ENCODE data around the gene ANKFN1.

ANKFN1 gene

DNA sequence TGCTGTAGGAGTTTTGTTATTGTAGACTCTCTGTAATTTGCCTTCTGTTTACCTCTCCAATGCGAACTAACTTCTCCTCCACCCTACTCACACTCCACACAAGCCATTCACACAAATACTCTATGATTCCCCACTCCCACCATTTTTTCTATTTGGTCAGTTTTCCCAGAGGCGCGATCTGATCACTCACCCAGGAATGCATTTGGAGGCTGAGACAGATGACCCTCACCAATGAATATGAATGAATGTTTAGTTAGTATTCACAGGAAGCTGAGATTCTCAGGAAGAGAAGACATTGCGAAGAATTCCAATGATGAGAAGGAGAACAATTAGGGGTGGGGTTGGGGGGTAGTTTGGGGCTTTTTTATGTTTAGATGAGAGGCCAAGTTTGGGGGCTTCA lies 10.5 kb upstream of the ANKFN1 start:
- no peak for DNase-seq (ENCODE audit: low read depth in 2 of 2)

DNA sequence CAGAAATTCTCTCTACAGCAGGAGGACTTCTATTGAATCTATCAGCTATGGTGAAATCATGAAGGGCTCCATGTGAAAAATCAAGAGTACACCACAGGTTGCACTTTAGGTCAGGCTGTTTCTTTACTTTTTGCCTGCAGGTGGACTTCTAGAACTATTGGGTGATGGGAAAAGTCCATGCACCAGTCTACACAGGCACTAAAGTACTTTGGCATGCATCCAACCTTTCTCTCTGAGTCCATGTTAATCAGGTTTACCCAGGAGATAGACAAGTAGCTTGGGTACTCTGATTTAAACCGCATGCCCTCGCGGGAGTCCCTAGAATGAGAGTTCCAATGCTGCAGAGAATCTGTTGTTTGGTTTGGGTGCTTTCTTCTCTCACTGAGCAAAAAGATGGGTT lies 9.1 kb upstream of the ANKFN1 start:
- no peak for DNase-seq (ENCODE audit: low read depth in 2 of 2)

DNA sequence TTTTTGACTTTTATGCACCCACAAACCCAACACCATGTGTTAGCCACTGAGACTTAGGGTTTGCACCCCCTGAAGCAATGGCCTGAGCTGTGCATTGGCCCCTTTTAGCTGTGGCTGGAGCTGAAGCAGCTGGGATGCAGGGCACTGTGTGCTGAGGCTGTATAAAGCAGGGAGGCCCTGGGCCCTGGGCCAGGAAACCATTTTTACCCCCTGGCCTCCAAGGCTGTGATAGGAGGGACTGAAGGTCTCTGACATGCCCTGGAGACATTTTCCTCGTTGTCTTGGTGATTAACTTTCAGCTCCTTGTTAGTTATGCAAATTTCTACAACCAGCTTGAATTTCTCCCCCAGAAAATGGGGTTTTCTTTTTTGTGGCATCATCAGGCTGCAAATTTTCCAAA lies 6.7 kb upstream of the ANKFN1 start:
- DNase-seq (ENCODE audit: low read depth in 2 of 2) = no peak

DNA sequence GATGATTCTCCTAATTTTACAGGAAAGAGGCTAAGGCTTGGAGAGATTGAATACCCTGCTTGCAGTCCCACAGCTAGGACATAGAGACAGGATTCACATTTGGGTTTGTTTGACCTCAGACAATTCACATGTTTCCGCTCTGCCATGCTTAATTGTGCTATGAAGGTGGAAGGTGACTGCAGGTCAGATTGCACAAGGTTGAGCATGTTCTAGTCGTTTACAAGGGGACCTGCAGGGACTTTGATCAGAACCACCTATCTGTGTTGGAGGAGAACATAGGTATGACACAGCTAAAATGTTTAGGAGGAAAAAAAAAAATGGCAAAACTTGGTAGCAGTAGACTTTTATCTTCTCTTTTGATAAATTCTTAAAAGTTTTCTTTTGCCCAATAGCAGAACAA lies 4.9 kb upstream of the ANKFN1 start:
- no peak for DNase-seq (ENCODE audit: low read depth in 2 of 2)

DNA sequence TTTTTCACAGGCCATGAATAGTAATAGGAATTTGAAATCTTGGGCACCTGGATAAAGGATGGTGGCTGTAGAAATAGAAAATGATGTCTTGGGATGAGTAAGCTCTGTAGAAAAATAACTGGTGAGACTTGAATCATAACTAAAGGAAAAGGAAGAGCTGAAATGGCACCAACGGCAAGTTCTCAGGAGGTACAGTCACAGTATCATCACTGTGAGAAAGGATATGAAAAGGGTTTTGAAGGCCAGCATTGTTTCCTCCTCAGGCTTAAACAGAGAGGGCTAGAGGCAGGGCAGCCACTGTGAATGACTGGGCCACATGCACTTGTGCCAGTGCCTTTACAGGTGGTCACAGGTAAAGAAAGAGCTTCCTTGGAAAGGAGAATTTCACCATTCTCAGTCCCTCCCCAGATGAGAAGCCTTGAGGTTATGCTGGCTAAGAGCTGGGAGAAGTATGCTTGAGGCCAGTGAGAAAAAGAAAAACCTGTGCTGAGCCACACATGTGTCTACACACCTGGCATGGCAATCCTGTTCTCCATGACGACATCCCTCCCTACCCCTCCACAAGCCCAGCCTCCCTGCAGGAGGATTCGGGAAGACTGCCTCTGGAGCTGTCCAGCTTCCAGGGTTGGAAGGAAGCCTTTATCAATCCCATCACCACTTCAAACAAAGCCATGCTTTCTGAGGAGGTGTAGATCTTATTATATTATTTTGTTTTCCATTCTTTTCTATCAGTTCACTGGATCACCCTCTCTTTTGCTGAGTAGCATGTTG lies 3.8 kb upstream of the ANKFN1 start:
- no peak for DNase-seq (ENCODE audit: low read depth in 2 of 2)

DNA sequence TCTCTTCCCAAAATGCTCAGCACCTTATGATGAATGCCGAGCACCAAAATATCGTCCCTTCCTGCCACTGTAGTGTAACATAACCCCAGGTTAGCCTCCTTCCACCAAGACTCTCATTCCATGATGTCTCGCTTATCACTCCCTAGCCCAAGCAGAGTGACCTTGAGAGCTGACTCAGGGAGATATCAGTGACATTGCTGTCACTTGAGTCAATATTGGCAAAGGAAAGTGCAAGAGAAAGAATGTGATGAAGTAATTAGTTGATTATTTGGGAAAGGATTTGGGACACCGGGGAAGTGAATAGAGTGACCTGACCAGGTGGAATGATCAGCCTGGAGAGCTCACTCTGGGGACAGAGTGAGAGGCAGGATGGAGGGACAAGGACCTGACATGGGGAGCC lies 2.6 kb upstream of the ANKFN1 start:
- DNase-seq (ENCODE audit: low read depth in 2 of 2) = no peak

DNA sequence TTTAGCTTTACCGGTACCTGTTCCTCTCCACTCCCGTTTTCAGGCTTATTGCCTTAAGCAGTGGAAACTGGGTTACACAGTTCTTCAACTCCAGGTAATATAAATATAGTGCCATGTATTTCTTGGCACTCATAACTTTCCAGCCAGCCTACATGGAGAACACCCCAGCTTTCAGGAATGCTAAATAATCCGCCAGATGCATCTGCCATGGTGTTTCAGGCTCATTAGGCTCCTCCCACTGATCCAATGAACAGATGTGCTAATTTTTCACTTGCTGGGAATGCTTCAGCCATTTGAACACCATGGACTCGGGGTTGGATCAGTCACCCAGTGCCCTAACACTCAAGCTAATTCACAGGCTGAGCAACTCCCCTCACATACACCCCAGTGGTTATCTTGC lies 4.6 kb downstream of the ANKFN1 start:
- DNase-seq (ENCODE audit: low read depth in 2 of 2) = no peak

DNA sequence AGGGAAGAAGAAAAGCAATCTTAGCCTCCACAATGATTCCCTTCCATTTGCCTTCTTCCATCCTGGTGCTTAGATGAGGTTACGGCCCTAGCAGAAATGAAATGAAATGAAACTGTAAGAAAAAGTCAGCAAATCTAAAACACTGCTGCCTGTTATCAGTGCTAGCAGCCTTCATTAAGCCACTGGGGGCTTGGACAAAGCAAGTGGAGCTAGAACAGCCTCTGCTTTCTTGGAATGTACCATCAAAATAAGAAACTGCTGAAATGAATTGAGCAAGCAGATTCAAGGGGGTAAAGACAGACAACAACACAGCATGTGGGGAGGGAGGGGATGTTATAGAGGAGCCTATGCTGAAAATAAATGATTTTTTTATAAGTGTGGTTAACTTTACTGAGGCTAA lies 5.1 kb downstream of the ANKFN1 start:
- DNase-seq (ENCODE audit: low read depth in 2 of 2) = no peak

DNA sequence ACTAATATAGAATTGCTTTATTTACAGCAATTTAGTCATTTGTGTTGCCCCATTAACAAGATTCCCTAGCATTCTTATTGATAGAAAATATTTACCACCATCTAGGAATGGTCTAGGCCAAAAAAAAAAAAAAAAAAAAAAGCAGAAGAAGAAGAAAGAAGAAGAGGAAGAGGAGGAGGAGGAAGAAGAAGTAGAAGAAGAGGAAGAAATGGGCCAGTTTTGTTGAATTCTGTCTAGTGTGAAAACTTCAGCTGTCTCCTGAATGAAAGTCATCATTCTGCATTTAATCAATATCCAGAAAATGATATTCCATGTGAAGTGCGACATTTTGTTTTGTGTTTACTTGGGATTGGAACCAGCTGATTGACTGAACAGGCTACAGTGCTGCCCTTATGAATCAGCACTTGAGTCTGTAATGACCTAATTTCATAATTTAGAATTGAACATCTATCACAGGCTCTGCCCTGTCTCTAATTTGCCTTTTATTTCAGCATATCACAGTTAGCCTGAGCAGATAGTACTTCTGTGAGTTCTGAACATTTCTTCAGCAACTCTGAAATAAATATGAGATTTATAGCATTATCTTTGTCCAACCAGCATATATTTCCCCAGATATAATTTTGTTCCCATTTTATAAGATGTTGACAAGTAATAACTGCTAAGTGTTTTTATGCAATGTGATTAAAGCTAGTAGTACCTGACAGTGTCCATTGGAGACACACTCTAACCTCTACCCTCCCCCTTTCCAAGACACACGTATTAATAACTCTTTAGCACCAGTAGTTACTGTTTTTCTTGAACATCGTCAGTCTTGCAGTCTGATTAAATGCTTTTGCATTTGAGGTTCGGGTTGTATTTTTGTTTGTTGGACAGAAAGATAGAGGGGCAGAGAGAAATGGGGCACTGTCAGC lies 5.9 kb downstream of the ANKFN1 start:
- DNase-seq (ENCODE audit: low read depth in 2 of 2) = no peak

DNA sequence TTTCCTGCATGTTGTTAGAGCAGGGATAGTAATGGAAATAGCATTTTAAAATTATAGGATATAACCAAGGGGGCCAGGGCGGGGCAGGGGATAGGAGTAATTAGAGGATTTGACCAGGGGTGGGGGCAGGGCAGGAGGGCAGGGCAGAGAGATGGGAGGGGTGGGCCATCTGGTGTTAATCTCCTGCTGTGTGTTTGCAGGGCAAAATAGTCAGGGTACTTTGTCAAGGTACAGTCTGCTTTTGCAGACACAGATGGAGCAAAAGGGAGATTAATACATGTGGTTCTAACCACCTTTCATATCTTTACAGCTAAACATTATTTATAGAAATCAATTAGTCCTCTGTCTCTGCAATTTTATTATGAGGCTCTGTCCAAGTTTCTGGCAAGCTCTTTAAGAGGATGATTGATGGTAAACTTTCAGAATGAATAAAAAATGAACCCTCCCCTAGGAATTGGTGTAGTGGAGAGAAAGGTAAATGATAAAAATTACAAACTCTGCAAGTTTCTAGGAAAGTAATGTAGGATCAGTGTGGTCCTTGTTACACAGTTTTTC lies 6.6 kb downstream of the ANKFN1 start:
- DNase-seq (ENCODE audit: low read depth in 2 of 2) = no peak

DNA sequence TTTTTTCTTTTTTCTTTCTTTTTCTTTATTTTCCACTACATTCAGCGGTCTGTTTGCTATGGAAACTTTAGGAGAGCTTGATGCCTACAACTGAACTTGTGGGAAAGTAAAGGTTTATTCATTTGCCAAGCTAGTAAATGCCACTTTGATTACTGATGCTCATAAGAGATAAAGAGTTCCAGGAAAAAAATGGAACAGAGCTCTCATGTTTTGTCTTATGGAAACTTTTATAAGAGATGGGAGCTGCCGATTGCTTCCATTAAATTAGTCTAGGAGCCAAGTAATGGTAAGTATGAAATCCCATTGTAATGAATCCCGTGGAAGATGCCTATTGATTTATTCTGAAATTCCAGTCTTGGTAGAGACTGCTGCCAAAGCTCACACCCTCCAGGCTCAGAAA lies 7.1 kb downstream of the ANKFN1 start:
- DNase-seq (ENCODE audit: low read depth in 2 of 2) = no peak

DNA sequence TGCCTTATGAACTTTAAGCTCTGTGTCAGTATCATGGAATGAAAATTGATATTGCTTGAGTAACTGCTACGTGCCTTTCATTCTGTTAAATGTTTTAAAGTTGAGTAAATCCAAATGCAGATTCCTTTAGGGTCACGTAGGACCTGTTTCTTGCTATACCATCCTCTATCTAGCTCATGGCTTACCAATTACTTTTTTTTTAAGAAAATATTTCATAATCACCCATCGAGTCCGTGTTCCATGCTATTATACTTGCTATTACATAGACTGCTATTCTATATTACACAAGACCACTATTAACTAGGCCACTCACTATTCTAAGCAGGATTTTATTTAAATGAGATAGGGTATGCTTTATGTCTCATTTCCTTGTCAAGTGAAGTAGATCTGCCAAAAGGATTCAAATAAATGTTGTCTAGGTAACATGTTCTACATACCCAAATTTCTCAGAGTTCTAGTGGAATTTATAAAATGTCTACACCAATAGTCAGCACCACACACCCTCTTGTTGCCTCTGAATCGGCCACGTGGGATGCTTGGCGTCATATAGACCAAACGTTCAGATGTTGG lies 11.9 kb downstream of the ANKFN1 start:
- no peak for DNase-seq (ENCODE audit: low read depth in 2 of 2)

DNA sequence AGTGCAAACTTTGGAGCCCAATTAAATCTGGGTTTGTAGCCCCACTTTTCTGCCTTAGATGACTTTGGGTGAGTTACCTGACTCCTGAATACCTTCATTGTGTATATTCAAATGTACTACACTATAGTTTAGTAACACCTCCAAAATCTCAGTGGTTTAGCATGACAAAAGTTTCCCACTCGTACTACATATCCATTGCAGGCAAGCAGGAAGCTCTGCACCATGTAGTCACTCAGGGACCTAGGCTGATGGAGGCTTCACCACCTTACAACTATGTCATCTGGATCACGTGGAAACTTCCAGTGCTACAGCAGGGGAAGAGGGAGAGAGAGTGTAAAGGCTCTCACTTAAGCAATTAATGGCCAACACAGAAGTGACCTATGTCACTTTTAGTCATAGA lies 14.2 kb downstream of the ANKFN1 start:
- no peak for DNase-seq (ENCODE audit: low read depth in 2 of 2)

DNA sequence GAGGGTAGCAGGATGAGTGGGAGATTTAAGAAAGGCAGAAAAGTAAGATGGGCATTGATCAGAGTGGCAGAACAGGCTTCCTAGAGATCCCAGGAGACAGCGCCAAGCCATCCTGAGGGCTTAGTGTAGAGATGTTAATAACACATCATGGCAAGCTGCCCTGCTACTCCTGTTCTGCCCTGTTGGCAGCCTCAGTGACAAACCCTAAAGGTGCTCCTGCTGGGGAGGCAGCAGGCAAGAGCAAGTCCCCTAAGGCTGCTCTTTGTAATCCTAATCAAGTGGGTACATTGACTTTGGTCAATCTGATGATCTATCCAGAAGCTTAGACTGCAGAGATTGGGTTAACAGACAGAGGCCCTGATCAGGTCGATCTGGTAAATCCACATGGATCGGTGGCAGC lies 16.3 kb downstream of the ANKFN1 start:
- no peak for DNase-seq (ENCODE audit: low read depth in 2 of 2)

DNA sequence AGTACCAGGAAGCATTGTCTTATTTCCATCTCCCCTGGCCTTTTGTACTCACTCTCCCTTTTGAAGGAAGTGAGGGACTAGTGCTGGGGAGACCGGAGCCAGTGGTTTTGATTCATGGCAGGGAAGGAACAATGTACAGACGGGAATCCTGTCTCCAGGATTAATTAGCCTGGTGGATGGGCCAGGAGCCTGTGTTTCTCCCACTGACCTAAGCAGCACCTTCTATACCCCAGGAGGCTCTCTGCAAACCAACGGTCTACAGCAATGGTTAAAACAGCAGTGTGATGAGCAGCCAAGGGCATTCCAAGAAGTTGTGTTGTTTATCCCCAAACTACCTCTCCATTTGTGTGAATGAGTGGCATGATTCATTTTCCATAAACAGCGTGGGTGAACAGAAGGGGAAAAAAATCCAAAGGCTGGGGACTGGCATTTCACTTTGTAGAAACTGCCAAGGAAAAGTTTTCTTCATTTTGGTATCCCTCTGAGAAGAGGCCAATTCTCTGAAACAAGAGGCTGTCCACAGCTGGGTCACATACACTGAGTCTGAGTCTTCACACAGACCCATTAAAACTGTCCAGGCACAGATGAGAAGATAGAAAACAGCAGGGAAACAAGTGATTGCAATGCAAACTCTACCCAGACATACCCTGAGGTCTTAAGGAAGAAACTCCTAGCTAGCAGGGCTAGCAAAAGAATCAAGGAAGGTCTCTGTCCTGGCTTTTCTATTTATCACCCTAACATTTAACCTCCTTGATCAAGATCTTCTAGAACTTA lies 18.1 kb downstream of the ANKFN1 start:
- DNase-seq (ENCODE audit: low read depth in 2 of 2) = no peak

DNA sequence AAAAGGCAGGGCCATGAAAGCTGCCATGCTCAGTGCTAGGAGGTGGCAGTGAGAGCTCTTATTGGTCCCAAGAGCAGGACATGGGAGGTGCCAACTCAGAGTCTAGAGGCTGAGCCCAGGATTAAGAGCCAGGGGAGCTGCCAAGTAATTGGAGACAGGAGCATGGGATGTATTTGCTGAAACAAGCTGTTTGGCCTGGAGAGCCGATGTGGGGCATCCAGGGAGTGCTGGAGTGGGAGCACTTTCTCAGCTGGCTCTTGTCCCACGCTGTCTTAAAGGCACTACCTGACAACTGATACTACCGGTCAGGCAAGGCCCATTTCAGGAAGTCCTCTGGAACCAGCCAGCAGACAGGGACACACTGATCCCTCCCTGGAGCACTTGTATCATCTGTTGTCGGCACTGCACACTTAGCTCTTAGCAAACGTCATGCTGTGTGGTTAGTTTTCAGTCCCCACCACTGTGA lies 19.3 kb downstream of the ANKFN1 start:
- DNase-seq (ENCODE audit: low read depth in 2 of 2) = no peak

DNA sequence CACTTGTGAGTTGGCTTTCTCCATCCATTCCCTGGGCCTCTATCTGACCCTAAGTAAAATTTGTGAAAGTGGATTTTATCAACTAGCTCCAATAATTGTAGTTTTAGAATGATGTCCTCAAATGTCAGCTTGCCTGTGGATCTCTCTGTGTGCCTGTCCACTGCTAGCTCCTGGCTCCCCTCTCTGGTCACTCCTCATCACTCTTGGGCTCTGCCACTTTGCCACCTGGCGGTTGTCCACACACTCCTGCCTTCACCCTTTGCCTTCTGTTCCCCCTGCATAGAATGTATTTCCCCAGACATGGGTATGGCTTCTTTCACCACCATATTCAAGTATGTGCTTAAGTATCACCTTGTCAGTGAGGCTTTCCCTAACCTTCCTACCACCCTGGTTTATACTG lies 19.8 kb downstream of the ANKFN1 start:
- no peak for DNase-seq (ENCODE audit: low read depth in 2 of 2)

DNA sequence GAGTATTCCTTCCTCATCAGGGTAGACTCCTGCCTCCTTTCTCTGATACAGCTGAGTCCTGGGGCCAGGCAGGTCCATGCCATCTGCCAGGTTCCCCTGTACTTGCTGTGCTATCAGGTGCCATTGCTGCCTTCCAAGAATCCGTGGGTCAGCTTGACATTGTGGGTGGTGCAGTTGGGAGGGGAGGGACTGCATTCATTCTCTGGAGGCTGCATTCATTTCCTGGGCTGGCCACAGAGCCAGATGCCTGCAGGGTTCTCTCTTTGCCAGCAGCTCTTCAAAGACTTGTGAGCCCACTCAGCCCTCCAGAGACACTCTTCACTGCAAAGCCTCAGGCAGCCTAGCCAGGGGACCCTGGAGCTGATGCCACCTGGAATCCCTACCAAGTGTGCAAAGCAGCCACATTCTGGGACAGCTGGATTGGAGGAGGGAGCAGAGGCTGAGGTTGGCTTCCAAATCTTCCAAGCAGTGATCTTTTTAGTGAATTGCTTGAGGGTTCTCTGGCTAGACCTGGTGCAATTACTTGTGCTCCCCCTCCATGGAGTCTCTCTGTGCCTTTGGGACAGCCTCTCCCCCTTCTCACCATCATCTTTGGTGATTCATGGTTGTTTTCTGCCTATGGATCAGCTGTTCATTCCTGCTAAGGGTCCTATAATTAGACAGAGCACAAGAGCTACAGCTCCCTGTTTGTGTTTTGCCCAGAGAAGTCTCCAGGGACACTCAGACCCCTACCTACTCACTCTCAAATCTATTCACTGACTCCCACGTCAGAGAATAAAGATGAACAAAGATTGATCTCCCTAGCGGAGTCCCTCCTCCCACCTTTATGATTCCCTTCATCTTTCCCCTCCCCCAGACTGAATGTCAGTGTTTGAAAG lies 20.9 kb downstream of the ANKFN1 start:
- no peak for DNase-seq (ENCODE audit: low read depth in 2 of 2)

DNA sequence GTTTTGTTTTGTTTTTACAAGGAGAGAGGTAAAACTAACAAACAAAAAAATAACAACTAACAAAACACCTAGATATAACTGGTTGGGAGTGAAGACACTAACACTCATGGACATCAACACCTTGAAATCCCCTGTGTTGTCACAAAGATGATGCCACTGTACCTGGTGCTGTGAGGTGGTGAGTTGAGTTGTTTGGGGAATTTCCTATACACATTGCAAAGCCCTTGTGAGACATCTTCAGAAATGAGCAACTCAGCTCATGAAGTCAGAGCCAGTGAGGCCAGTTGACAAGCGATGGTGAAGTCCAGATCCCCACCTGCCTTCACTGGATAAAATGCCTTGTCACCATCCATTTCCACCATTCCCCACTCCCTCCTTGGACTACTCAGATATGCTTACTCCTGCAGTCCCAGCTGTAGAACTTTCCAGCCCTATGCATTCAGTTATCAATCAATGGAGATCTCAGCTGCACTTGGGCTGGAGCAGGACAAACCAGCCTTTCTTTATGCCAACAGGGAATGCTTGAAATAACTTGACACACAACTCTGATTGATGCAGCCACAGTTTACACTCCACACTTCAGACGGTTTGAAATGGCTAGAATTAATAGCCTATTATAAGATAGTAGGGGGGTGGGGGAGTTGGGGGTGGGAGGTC lies 22.2 kb downstream of the ANKFN1 start:
- DNase-seq (ENCODE audit: low read depth in 2 of 2) = no peak

DNA sequence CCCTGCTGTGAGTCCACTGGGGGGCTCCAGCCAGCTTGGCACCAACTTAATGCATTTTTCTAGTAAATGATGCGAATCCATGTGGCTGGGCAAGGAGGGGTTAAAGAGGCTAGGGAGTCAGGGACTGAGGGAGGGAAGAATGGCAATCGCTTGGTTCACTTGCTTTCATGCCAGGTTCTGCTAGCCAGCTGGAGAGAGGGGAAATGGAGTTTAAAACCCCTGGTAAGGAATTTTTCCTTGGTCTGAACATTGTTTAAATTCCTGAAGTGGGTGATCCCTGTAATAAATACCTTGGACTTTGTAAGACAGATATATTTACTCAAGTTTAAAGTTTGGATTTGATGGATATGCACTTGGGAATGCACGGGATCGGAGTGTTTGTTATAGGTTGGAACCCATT lies 22.8 kb downstream of the ANKFN1 start:
- DNase-seq (ENCODE audit: low read depth in 2 of 2) = no peak

Data from stimulated activated CD4-positive, alpha-beta T cell treated with anti-CD3 and anti-CD28 coated beads, Interleukin-1b, Interleukin-23, amount 100 ng/mL, for 4 hours (primary cell).